GM12878 (cell line): ENCODE data around the gene AMOTL1. TPM values are rescaled to one million over a fixed set of nuclear protein-coding genes. Genes with fewer than 3 reads are reported as not detected.

ENCODE experiments used
- ATAC-seq: fragments of 200-7000 bp; cut with Tn5 transposase; 3 replicates; pipeline ENCODE4 v1.9.1; 2020; ENCODE audit warnings: mild to moderate bottlenecking, moderate library complexity
- BruUV-seq: library from RNA; stranded (reverse); fragments of 400-500 nt; replicated peaks from 2 replicates; lab custom pipeline; 2021; lab: Mats Ljungman, UMichigan
- CTCF ChIA-PET: fragments of 300-600 bp; sonication (Branson Sonifier 250); formaldehyde crosslinking; extraction: SDS; loops from one replicate; lab custom pipeline; 2021; ENCODE audit warnings: inconsistent platforms; lab: Yijun Ruan, JAX
- POLR2A ChIA-PET: fragments of 350-600 bp; formaldehyde crosslinking; extraction: SDS; loops from one replicate; lab custom pipeline; 2021; ENCODE audit warnings: inconsistent platforms; lab: Charles Lee
- RAD21 ChIA-PET: fragments of 300-600 bp; sonication (Branson Sonifier 250); formaldehyde crosslinking; loops from one replicate; lab custom pipeline; 2023; ENCODE audit warnings: antibody characterized with exemption; ENCODE audit not compliant: unreplicated experiment; lab: Charles Lee
- SMC1A ChIA-PET: fragments of 300-600 bp; sonication (Branson Sonifier 250); formaldehyde crosslinking; loops from one replicate; lab custom pipeline; 2023; ENCODE audit not compliant: unreplicated experiment, uncharacterized antibody; lab: Charles Lee
- DNase-seq: peaks from one replicate; pipeline ENCODE4 v3.0.0-alpha.2; 2011; ENCODE audit warnings: low read depth, low spot score
- FAIRE-seq: peaks from 3 replicates; lab custom pipeline; 2011; peaks lifted over from hg19 to GRCh38; lab: Jason Lieb, UNC
- H2AFZ ChIP-seq: 2 replicates; pipeline ENCODE4 v1.6.0; 2011; ENCODE audit warnings: low read depth, low read length, control low read depth; ENCODE audit not compliant: control insufficient read depth
- H3K27ac ChIP-seq: 2 replicates; pipeline ENCODE4 v1.5.1; 2011; ENCODE audit warnings: control low read depth; ENCODE audit not compliant: control insufficient read depth, insufficient read depth
- H3K27me3 ChIP-seq, 2 experiments: replicated peaks in 1 of 2; 2 replicates each; pipeline versions ENCODE4 v1.6.0 to v1.6.1; 2011; ENCODE audit warnings: low read length in 1 of 2; ENCODE audit not compliant: control insufficient read depth in 2 of 2, insufficient read depth in 2 of 2
- H3K36me3 ChIP-seq, 2 experiments: 2 replicates each; pipeline ENCODE4 v1.5.1; 2011; ENCODE audit warnings: low read length in 1 of 2; ENCODE audit not compliant: control insufficient read depth in 2 of 2, insufficient read depth in 2 of 2
- H3K4me1 ChIP-seq: 2 replicates; pipeline ENCODE4 v1.6.1; 2011; ENCODE audit warnings: mild to moderate bottlenecking, low read length, moderate library complexity, mixed read lengths; ENCODE audit not compliant: control insufficient read depth, insufficient read depth
- H3K4me2 ChIP-seq: 2 replicates; pipeline ENCODE4 v1.6.0; 2011; ENCODE audit warnings: control low read depth; ENCODE audit not compliant: control insufficient read depth, insufficient read depth
- H3K4me3 ChIP-seq: fragments of 200-600 bp; sonication (generic); 2 replicates; pipeline ENCODE4 v1.5.1; 2016
- H3K79me2 ChIP-seq: 2 replicates; pipeline ENCODE4 v1.6.0; 2011; ENCODE audit warnings: low read length; ENCODE audit not compliant: control insufficient read depth, insufficient read depth
- H3K9ac ChIP-seq: 2 replicates; pipeline ENCODE4 v1.8.0; 2011; ENCODE audit warnings: low read length, control low read depth, mixed read lengths; ENCODE audit not compliant: control insufficient read depth, insufficient read depth
- H3K9me3 ChIP-seq: replicated peaks from 3 replicates; pipeline ENCODE4 v1.5.1; 2011; ENCODE audit warnings: mild to moderate bottlenecking, low read length; ENCODE audit not compliant: control insufficient read depth, insufficient read depth
- H4K20me1 ChIP-seq: 2 replicates; pipeline ENCODE4 v1.6.0; 2011; ENCODE audit not compliant: control insufficient read depth, insufficient read depth
- BCLAF1 ChIP-seq: fragments of 450-650 bp; IDR thresholded peaks from 2 replicates; pipeline ENCODE4 v1.6.1; 2017; ENCODE audit warnings: antibody characterized with exemption, mild to moderate bottlenecking, moderate library complexity
- E2F8 ChIP-seq: fragments of 450-650 bp; IDR thresholded peaks from 2 replicates; pipeline ENCODE4 v1.6.1; 2018; ENCODE audit warnings: mild to moderate bottlenecking, low read depth, moderate library complexity; ENCODE audit not compliant: partially characterized antibody
- E4F1 ChIP-seq: fragments of 450-650 bp; IDR thresholded peaks from 2 replicates; pipeline ENCODE4 v1.6.1; 2018; ENCODE audit warnings: borderline replicate concordance, mild to moderate bottlenecking; ENCODE audit not compliant: partially characterized antibody
- ELK1 ChIP-seq: IDR thresholded peaks from 2 replicates; pipeline ENCODE4 v1.6.1; 2012; ENCODE audit warnings: low read depth, low read length, improper control_type of control experiment
- HCFC1 ChIP-seq: fragments of 150-350 bp; IDR thresholded peaks from 2 replicates; pipeline ENCODE4 v1.6.1; 2014; ENCODE audit warnings: low read length
- JUND ChIP-seq: IDR thresholded peaks from 2 replicates; pipeline ENCODE4 v1.6.1; 2012; ENCODE audit warnings: low read depth, mild to moderate bottlenecking, low read length, improper control_type of control experiment, moderate library complexity
- KDM1A ChIP-seq: fragments of 200-600 bp; sonication (generic); IDR thresholded peaks from 2 replicates; pipeline ENCODE4 v1.6.1; 2016; ENCODE audit warnings: borderline replicate concordance
- NFXL1 ChIP-seq: fragments of 450-650 bp; IDR thresholded peaks from 2 replicates; pipeline ENCODE4 v1.6.1; 2017; ENCODE audit warnings: antibody characterized with exemption, mild to moderate bottlenecking, borderline replicate concordance
- PML ChIP-seq: IDR thresholded peaks from 2 replicates; pipeline ENCODE4 v1.6.1; 2012; ENCODE audit warnings: low read length, inconsistent platforms
- SIX5 ChIP-seq: IDR thresholded peaks from 2 replicates; pipeline ENCODE4 v1.6.1; 2011; ENCODE audit warnings: mild to moderate bottlenecking, low read depth, low read length, moderate library complexity; ENCODE audit not compliant: severe bottlenecking
- SMAD5 ChIP-seq: IDR thresholded peaks from 2 replicates; pipeline ENCODE4 v1.6.1; 2016; ENCODE audit warnings: antibody characterized with exemption, low read depth
- ZBTB33 ChIP-seq: fragments of 450-650 bp; IDR thresholded peaks from 2 replicates; pipeline ENCODE4 v1.6.1; 2017; ENCODE audit warnings: mild to moderate bottlenecking
- WGBS: methylation state at CpG from one replicate; pipeline ENCODE4 v1.1.6; 2016; ENCODE audit warnings: low lambda C conversion rate; ENCODE audit not compliant: insufficient replicate concordance, insufficient coverage; ENCODE audit errors: missing lambda C conversion rate; 5-methylcytosine and 5-hydroxymethylcytosine counted together
- in situ Hi-C: fragments of 300-500 bp; cut with MboI; formaldehyde crosslinking; loops from 9 replicates; pipeline ENCODE4 v1.14.3; 2018; ENCODE audit warnings: mixed read lengths
- intact Hi-C: fragments of 100-400 bp; cut with micrococcal nuclease; formaldehyde crosslinking; loops from one replicate; pipeline ENCODE4 v1.14.2; 2022; ENCODE audit not compliant: unreplicated experiment
- polyA plus RNA-seq, 11 experiments: library from polyadenylated mRNA; depleted of rRNA in 4 of 11; unstranded in 6 of 11; stranded (reverse) in 5 of 11; fragments of >200 nt; fragmentation: Nextera tagmentation in 4 of 11; fragmentation: Illumina TruSeq in 1 of 11; extraction: Ambion mirVana in 4 of 11; extraction: Trizol in 1 of 11; gene quantifications; 1 replicate in 1 of 11; 2 replicates in 10 of 11; pipeline versions ENCODE4 v1.2.1 to v1.2.3, GENCODE V29; 2011 to 2016; ENCODE audit warnings: inconsistent platforms in 2 of 11, missing spikeins in 2 of 11, low read depth in 1 of 11
- total RNA-seq, 4 experiments: library from RNA; depleted of rRNA in 3 of 4; stranded (reverse); fragments of >200 nt in 3 of 4; fragmentation: Illumina TruSeq in 1 of 4; extraction: Trizol in 1 of 4; gene quantifications; 2 replicates each; pipeline versions ENCODE4 v1.2.1 to v1.2.3, GENCODE V29; 2013 to 2021

AMOTL1 gene
- total and polyA plus RNA-seq, 10 of the 15 experiments (the other 5 are each of a cell fraction or from before 2014, with no cell fraction given) = under 0.01 to 0.41 (median 0.01) TPM; not detected in 7

- ChIA-PET SMC1A (no interaction called here), RAD21 (interaction anchor here (0.7 to 1.2 kb wide), 3 partner anchors 149 to 1807 kb away, joined by 3 to 4 read pairs (median 3); no protein-coding TSS in a partner anchor), CTCF (interaction anchor here (1.2 kb wide), 1 partner anchor 137 kb away, joined by 3 read pairs; no protein-coding TSS in a partner anchor), POLR2A (no interaction called here)
- Histone ChIP-seq H2AFZ (no peak overlapping the region), H4K20me1 (no peaks in the 10 kb centered on the region), H3K4me3 (no peak overlapping the region), H3K9me3 (no peaks in the 10 kb centered on the region), H3K4me1 (no peaks in the 10 kb centered on the region), H3K27ac (no peak overlapping the region), H3K79me2 (no peaks in the 10 kb centered on the region), H3K36me3 (no peaks in the 10 kb centered on the region), H3K4me2 (no peak overlapping the region), H3K9ac (no peak overlapping the region), H3K27me3 (peaks cover 0 to 2% of the 10 kb centered on the region in 2 experiments; a peak in 1 of 4 replicates)
- WGBS = 14% methylated on average over 2 of the region's 2 CpGs
- BruUV-seq = no TSS peak
- DNase-seq (no peak), FAIRE-seq (no peak), ATAC-seq (no peak)
- intact Hi-C loops (loop anchor here (10.0 kb wide), 1 partner anchor 245 kb away; the partner anchor contains the start of gene C11orf97), in situ Hi-C loops (no loop called here)
- no peak for TF ChIP-seq HCFC1
- TF ChIP-seq BCLAF1 = no peak
- no peak for TF ChIP-seq ELK1
- TF ChIP-seq E2F8 = no peak
- no peak for TF ChIP-seq ZBTB33
- no peak for TF ChIP-seq NFXL1
- TF ChIP-seq KDM1A = no peak
- TF ChIP-seq SIX5 = no peak
- TF ChIP-seq PML = no peak
- no peak for TF ChIP-seq JUND
- no peak for TF ChIP-seq E4F1
- TF ChIP-seq SMAD5 = no peak
Observed at GRCh38 chr11:94759522-94759921, 8.6 kb upstream of the AMOTL1 start.
